ENCODE measurements around the gene HECW1.

HECW1 gene

DNA sequence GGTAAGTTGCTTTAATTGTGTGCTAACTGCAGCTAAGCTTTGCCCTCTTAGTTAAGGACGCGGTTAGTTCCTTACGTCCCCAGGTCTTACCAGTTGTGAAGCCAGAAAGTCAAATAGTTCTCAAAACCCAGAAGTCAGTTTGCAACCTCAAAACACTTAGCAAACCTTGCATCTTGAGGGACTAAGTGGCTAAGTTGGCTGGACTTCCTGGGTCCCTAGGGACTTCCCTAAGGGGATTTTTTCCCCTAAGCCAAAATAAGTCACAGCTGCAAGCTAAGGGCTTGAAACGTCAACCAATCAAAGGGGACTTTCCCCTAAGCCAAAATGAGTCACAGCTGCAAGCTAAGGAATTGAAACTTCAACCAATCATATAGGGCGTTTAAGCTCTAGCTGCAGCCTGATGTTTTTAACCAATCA, 36.2 kb upstream of the HECW1 start:
- no peak overlapping the region for H3K4ac ChIP-seq (ENCODE audit: low read depth in 1 of 2, low read length in 2 of 2)
- no peak overlapping the region for H2BK15ac ChIP-seq (ENCODE audit: low read depth, poor library complexity, severe bottlenecking)
- H3K27me3 ChIP-seq (ENCODE audit: control insufficient read depth in 1 of 2, insufficient read depth in 1 of 2, low read length in 2 of 2) = peaks cover 0 to 19% of the 10 kb centered on the region in 2 experiments
- H3K27ac ChIP-seq (ENCODE audit: low read length, poor library complexity, severe bottlenecking) = no peak overlapping the region
- H2BK120ac ChIP-seq (ENCODE audit: low read depth, low read length) = no peak overlapping the region
- no peaks in the 10 kb centered on the region for H3K79me1 ChIP-seq (replicated peaks; ENCODE audit: low read length, poor library complexity, severe bottlenecking)
- H2BK12ac ChIP-seq (ENCODE audit: low read length in 2 of 2) = no peak overlapping the region
- H3K4me1 ChIP-seq (ENCODE audit: control insufficient read depth, insufficient read depth, low read depth, low read length) = peaks cover 3% of the 10 kb centered on the region
- 85% methylated on average over 4 of the region's 5 CpGs for WGBS
- no peaks in the 10 kb centered on the region for H3K36me3 ChIP-seq (ENCODE audit: control insufficient read depth in 1 of 2, insufficient read depth in 2 of 2, low read depth in 1 of 2, low read length in 2 of 2)
- no peak overlapping the region for H2AFZ ChIP-seq (ENCODE audit: low read depth, low read length)
- no peak overlapping the region for H3K4me2 ChIP-seq (ENCODE audit: low read length, poor library complexity, severe bottlenecking)
- no peaks in the 10 kb centered on the region for H3K9me3 ChIP-seq (ENCODE audit: control insufficient read depth, low read length)
- no peak overlapping the region for H4K8ac ChIP-seq (ENCODE audit: low read length)
- no peak overlapping the region for H2AK5ac ChIP-seq (ENCODE audit: low read length, severe bottlenecking)
- H4K91ac ChIP-seq (ENCODE audit: low read length) = no peak overlapping the region
- H3K18ac ChIP-seq (ENCODE audit: low read depth in 1 of 2, low read length in 2 of 2) = no peak overlapping the region
- H3K4me3 ChIP-seq (ENCODE audit: insufficient read depth in 1 of 2, low read depth in 1 of 2, low read length in 2 of 2) = no peak overlapping the region
- H2BK5ac ChIP-seq (ENCODE audit: low read depth, low read length, poor library complexity, severe bottlenecking) = no peak overlapping the region
- H3K14ac ChIP-seq (ENCODE audit: low read length in 2 of 2) = no peak overlapping the region
- peak; percentile 28 for DNase-seq
- no peak overlapping the region for H3K9ac ChIP-seq (ENCODE audit: low read length)
- no peak overlapping the region for H3K23ac ChIP-seq (ENCODE audit: low read length in 2 of 2)

DNA sequence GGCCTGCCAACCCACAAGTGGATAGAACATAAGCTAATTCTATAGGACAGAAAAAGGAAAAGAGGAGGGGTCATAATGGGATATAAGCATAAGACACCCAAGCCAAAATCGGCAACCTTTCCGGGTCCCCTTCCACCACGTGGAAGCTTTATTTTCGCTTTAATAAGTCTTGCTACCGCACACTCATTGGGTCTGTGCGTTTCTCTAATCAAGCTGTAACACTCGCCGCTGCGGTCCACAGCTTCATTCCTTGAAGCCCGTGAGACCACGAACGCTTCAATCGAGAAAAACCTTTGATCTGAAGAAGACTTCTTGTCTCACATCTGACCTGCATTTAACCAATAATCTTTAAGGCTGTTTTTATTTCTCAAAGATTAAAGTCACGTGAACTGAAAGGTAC, 35.8 kb upstream of the HECW1 start:
- no peak overlapping the region for H2AFZ ChIP-seq (ENCODE audit: low read depth, low read length)
- no peak overlapping the region for H3K4ac ChIP-seq (ENCODE audit: low read depth in 1 of 2, low read length in 2 of 2)
- peaks cover 0 to 15% of the 10 kb centered on the region in 2 experiments for H3K27me3 ChIP-seq (ENCODE audit: control insufficient read depth in 1 of 2, insufficient read depth in 1 of 2, low read length in 2 of 2)
- no peaks in the 10 kb centered on the region for H3K36me3 ChIP-seq (ENCODE audit: control insufficient read depth in 1 of 2, insufficient read depth in 2 of 2, low read depth in 1 of 2, low read length in 2 of 2)
- H3K4me3 ChIP-seq (ENCODE audit: insufficient read depth in 1 of 2, low read depth in 1 of 2, low read length in 2 of 2) = no peak overlapping the region
- no peak overlapping the region for H3K9ac ChIP-seq (ENCODE audit: low read length)
- 96% methylated on average over 14 of the region's 14 CpGs for WGBS
- H3K9me3 ChIP-seq (ENCODE audit: control insufficient read depth, low read length) = no peaks in the 10 kb centered on the region
- H3K27ac ChIP-seq (ENCODE audit: low read length, poor library complexity, severe bottlenecking) = no peak overlapping the region
- no peak overlapping the region for H2BK15ac ChIP-seq (ENCODE audit: low read depth, poor library complexity, severe bottlenecking)
- no peak overlapping the region for H3K23ac ChIP-seq (ENCODE audit: low read length in 2 of 2)
- no peak overlapping the region for H2BK5ac ChIP-seq (ENCODE audit: low read depth, low read length, poor library complexity, severe bottlenecking)
- H2BK120ac ChIP-seq (ENCODE audit: low read depth, low read length) = no peak overlapping the region
- H3K4me2 ChIP-seq (ENCODE audit: low read length, poor library complexity, severe bottlenecking) = no peak overlapping the region
- no peak overlapping the region for H2BK12ac ChIP-seq (ENCODE audit: low read length in 2 of 2)
- no peak overlapping the region for H4K8ac ChIP-seq (ENCODE audit: low read length)
- H3K14ac ChIP-seq (ENCODE audit: low read length in 2 of 2) = no peak overlapping the region
- no peak for DNase-seq
- no peaks in the 10 kb centered on the region for H3K79me1 ChIP-seq (replicated peaks; ENCODE audit: low read length, poor library complexity, severe bottlenecking)
- H3K18ac ChIP-seq (ENCODE audit: low read depth in 1 of 2, low read length in 2 of 2) = no peak overlapping the region
- peaks cover 3% of the 10 kb centered on the region for H3K4me1 ChIP-seq (ENCODE audit: control insufficient read depth, insufficient read depth, low read depth, low read length)
- no peak overlapping the region for H2AK5ac ChIP-seq (ENCODE audit: low read length, severe bottlenecking)
- H4K91ac ChIP-seq (ENCODE audit: low read length) = no peak overlapping the region

DNA sequence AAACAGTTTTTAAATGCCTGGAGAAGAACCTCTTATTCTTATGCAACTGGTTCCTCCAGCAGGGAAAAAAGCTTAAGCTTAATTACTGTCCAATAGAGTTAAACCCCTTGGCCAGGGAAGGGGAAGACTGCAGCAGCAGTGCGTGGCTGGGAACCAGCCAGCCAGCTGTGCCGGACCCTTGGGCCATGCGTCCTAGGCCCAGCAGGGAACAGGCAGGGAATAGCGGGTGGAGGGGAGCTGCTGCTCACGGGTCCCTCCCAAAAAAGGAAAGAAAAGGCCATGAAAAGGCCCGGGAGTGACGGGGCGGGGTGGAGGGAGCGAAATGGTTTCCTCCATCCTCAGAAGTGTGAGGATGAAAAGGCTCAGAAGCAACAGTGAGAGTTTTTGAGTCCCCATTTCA, 35.2 kb upstream of the HECW1 start:
- no peak overlapping the region for H2AK5ac ChIP-seq (ENCODE audit: low read length, severe bottlenecking)
- no peaks in the 10 kb centered on the region for H3K36me3 ChIP-seq (ENCODE audit: control insufficient read depth in 1 of 2, insufficient read depth in 2 of 2, low read depth in 1 of 2, low read length in 2 of 2)
- no peak overlapping the region for H3K9ac ChIP-seq (ENCODE audit: low read length)
- H2BK5ac ChIP-seq (ENCODE audit: low read depth, low read length, poor library complexity, severe bottlenecking) = no peak overlapping the region
- H2BK12ac ChIP-seq (ENCODE audit: low read length in 2 of 2) = peak overlapping the region in 1 of 2 experiments; percentile 83
- H3K18ac ChIP-seq (ENCODE audit: low read depth in 1 of 2, low read length in 2 of 2) = peak overlapping the region in 1 of 2 experiments; percentile 88
- no peak for DNase-seq
- H3K4me2 ChIP-seq (ENCODE audit: low read length, poor library complexity, severe bottlenecking) = no peak overlapping the region
- no peak overlapping the region for H2BK15ac ChIP-seq (ENCODE audit: low read depth, poor library complexity, severe bottlenecking)
- H3K4me1 ChIP-seq (ENCODE audit: control insufficient read depth, insufficient read depth, low read depth, low read length) = peaks cover 3% of the 10 kb centered on the region
- no peak overlapping the region for H4K91ac ChIP-seq (ENCODE audit: low read length)
- no peaks in the 10 kb centered on the region for H3K9me3 ChIP-seq (ENCODE audit: control insufficient read depth, low read length)
- peak overlapping the region; percentile 92 for H2AFZ ChIP-seq (ENCODE audit: low read depth, low read length)
- H3K14ac ChIP-seq (ENCODE audit: low read length in 2 of 2) = no peak overlapping the region
- peak overlapping the region in 1 of 2 experiments; percentile 96 for H3K23ac ChIP-seq (ENCODE audit: low read length in 2 of 2)
- peak overlapping the region in 1 of 2 experiments; percentile 63 for H3K4ac ChIP-seq (ENCODE audit: low read depth in 1 of 2, low read length in 2 of 2)
- H2BK120ac ChIP-seq (ENCODE audit: low read depth, low read length) = no peak overlapping the region
- H3K27me3 ChIP-seq (ENCODE audit: control insufficient read depth in 1 of 2, insufficient read depth in 1 of 2, low read length in 2 of 2) = peaks cover 0 to 12% of the 10 kb centered on the region in 2 experiments
- WGBS = 69% methylated on average over 9 of the region's 9 CpGs
- H3K79me1 ChIP-seq (replicated peaks; ENCODE audit: low read length, poor library complexity, severe bottlenecking) = no peaks in the 10 kb centered on the region
- peak overlapping the region; percentile 66 for H4K8ac ChIP-seq (ENCODE audit: low read length)
- no peak overlapping the region for H3K4me3 ChIP-seq (ENCODE audit: insufficient read depth in 1 of 2, low read depth in 1 of 2, low read length in 2 of 2)
- no peak overlapping the region for H3K27ac ChIP-seq (ENCODE audit: low read length, poor library complexity, severe bottlenecking)

DNA sequence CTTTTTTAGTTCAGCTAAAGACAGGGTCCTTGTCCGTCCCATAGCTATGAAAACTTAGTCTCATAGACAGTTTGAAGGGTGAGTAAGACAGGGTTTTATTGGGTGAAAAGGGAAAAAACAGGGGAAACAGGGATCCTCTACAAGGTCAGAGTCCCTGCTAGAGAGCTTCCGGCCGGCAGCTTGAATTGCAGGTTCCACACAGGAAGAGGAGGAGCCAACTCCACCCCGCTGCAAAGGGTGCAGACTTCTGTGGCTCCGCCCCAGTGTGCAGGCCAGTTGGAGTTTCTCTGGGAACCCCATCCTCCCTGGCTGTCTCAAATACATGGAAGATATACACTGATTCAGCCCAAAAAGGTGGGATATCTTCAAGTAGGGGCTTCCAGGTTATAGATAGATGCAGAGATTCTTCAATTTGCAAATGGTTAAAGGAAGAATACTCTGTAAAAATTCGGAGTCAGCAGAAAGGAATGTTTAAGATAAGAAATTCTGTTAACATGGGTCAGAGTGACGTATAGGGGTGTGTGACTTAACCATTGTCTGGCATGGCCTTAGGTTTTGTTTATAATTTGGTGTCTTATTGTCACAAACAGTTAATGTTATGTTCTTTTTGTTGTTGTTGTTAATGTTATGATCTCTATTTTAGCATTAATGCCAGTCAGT, 34.6 kb upstream of the HECW1 start:
- H3K4me2 ChIP-seq (ENCODE audit: low read length, poor library complexity, severe bottlenecking) = no peak overlapping the region
- DNase-seq = peak; percentile 30
- no peak overlapping the region for H2BK12ac ChIP-seq (ENCODE audit: low read length in 2 of 2)
- peaks cover 0 to 12% of the 10 kb centered on the region in 2 experiments for H3K27me3 ChIP-seq (ENCODE audit: control insufficient read depth in 1 of 2, insufficient read depth in 1 of 2, low read length in 2 of 2)
- no peak overlapping the region for H3K23ac ChIP-seq (ENCODE audit: low read length in 2 of 2)
- no peak overlapping the region for H3K4ac ChIP-seq (ENCODE audit: low read depth in 1 of 2, low read length in 2 of 2)
- H3K18ac ChIP-seq (ENCODE audit: low read depth in 1 of 2, low read length in 2 of 2) = no peak overlapping the region
- no peak overlapping the region for H2AK5ac ChIP-seq (ENCODE audit: low read length, severe bottlenecking)
- H2AFZ ChIP-seq (ENCODE audit: low read depth, low read length) = no peak overlapping the region
- H2BK120ac ChIP-seq (ENCODE audit: low read depth, low read length) = no peak overlapping the region
- no peak overlapping the region for H3K27ac ChIP-seq (ENCODE audit: low read length, poor library complexity, severe bottlenecking)
- H3K4me1 ChIP-seq (ENCODE audit: control insufficient read depth, insufficient read depth, low read depth, low read length) = peaks cover 2% of the 10 kb centered on the region
- 63% methylated on average over 7 of the region's 7 CpGs for WGBS
- H2BK15ac ChIP-seq (ENCODE audit: low read depth, poor library complexity, severe bottlenecking) = no peak overlapping the region
- H3K79me1 ChIP-seq (replicated peaks; ENCODE audit: low read length, poor library complexity, severe bottlenecking) = no peaks in the 10 kb centered on the region
- H4K8ac ChIP-seq (ENCODE audit: low read length) = no peak overlapping the region
- no peak overlapping the region for H4K91ac ChIP-seq (ENCODE audit: low read length)
- H3K9ac ChIP-seq (ENCODE audit: low read length) = no peak overlapping the region
- H3K36me3 ChIP-seq (ENCODE audit: control insufficient read depth in 1 of 2, insufficient read depth in 2 of 2, low read depth in 1 of 2, low read length in 2 of 2) = no peaks in the 10 kb centered on the region
- no peaks in the 10 kb centered on the region for H3K9me3 ChIP-seq (ENCODE audit: control insufficient read depth, low read length)
- H3K4me3 ChIP-seq (ENCODE audit: insufficient read depth in 1 of 2, low read depth in 1 of 2, low read length in 2 of 2) = no peak overlapping the region
- no peak overlapping the region for H3K14ac ChIP-seq (ENCODE audit: low read length in 2 of 2)
- H2BK5ac ChIP-seq (ENCODE audit: low read depth, low read length, poor library complexity, severe bottlenecking) = no peak overlapping the region
